Measurements from ENCODE around the gene BPTF. TPM values are rescaled to one million over a fixed set of nuclear protein-coding genes. Genes with fewer than 3 reads are reported as not detected.
A peak's percentile ranks its signal among the peaks of the same experiment; 100 is the strongest.

The BPTF gene
- total and polyA plus RNA-seq, 2 of the 13 experiments (the other 11 are each of a cell fraction or from before 2014, with no cell fraction given) = 43.5 to 66.1 TPM

GRCh38 chr17:68029512-68030215, 204.4 kb downstream of the BPTF start (continued):
- TF ChIP-seq ZNF362 (CRISPR knock-in tag; IDR thresholded peaks at IDR 0.05; ENCODE audit: borderline replicate concordance) = peak; percentile 71; the same call in 1 of the 2 replicates
- TF ChIP-seq U2AF2 (IDR thresholded peaks at IDR 0.05; ENCODE audit: low read depth, low read length) = no peak
- no peak; the same call in 1 of the 2 replicates for TF ChIP-seq ZNF567 (CRISPR knock-in tag; IDR thresholded peaks at IDR 0.05; ENCODE audit: borderline replicate concordance)
- TF ChIP-seq ZNF724P (CRISPR knock-in tag; IDR thresholded peaks at IDR 0.05; ENCODE audit: borderline replicate concordance) = no peak
- TF ChIP-seq THAP11 (CRISPR knock-in tag; IDR thresholded peaks at IDR 0.05) = peak; percentile 85
- no peak for TF ChIP-seq TBP (CRISPR knock-in tag; IDR thresholded peaks at IDR 0.05)
- no peak for TF ChIP-seq FOXO4 (CRISPR knock-in tag; conservative IDR thresholded peaks at IDR 0.05)
- peak; percentile 97 for TF ChIP-seq SALL1 (CRISPR knock-in tag; IDR thresholded peaks at IDR 0.05)
- no peak for TF ChIP-seq NBN (conservative IDR thresholded peaks at IDR 0.05)
- TF ChIP-seq ZNF589 (CRISPR knock-in tag; conservative IDR thresholded peaks at IDR 0.05) = no peak
- TF ChIP-seq ZNF747 (CRISPR knock-in tag; IDR thresholded peaks at IDR 0.05; ENCODE audit: borderline replicate concordance) = peak; percentile 76; the same call in 1 of the 2 replicates
- TF ChIP-seq ZGPAT (CRISPR knock-in tag; IDR thresholded peaks at IDR 0.05) = peak; percentile 63
- TF ChIP-seq RARA (CRISPR knock-in tag; IDR thresholded peaks at IDR 0.05) = peak; percentile 93
- TF ChIP-seq BRD4 (CRISPR knock-in tag; IDR thresholded peaks at IDR 0.05) = no peak
- peak; percentile 36; the same call in 1 of the 2 replicates for TF ChIP-seq ZNF503 (CRISPR knock-in tag; IDR thresholded peaks at IDR 0.05)
- 0 out of 2 replicates have a peak, but pooled peaks have one; percentile 23 for TF ChIP-seq PHF8 (CRISPR knock-in tag; IDR thresholded peaks at IDR 0.05)
- TF ChIP-seq ATF7-NPFF (CRISPR knock-in tag; IDR thresholded peaks at IDR 0.05; ENCODE audit: low read depth) = no peak
- peak in 1 of 2 experiments; percentile 44; a peak in 1 of 4 replicates for TF ChIP-seq REST (IDR thresholded peaks at IDR 0.05; ENCODE audit: borderline replicate concordance in 1 of 2, low read depth in 1 of 2, low read length in 2 of 2)
- no peak for TF ChIP-seq KAT2B (IDR thresholded peaks at IDR 0.05; ENCODE audit: borderline replicate concordance, low read depth, low read length)
- TF ChIP-seq ZNF761 (CRISPR knock-in tag; conservative IDR thresholded peaks at IDR 0.05) = peak; percentile 80; the same call in 1 of the 2 replicates

Measured in HepG2 (cell line).